K562 (cell line): ENCODE measurements around the gene SOX11. TPM values are rescaled to one million over a fixed set of nuclear protein-coding genes. Genes with fewer than 3 reads are reported as not detected.

Experiments
- ATAC-seq: fragments of 200-7000 bp; cut with Tn5 transposase; 3 replicates; pipeline ENCODE4 v1.9.1; 2020; ENCODE audit warnings: moderate library complexity
- BruUV-seq: library from RNA; stranded (reverse); fragments of 400-500 nt; replicated peaks from 2 replicates; lab custom pipeline; 2021; lab: Mats Ljungman, UMichigan
- CTCF ChIA-PET: fragments of 300-600 bp; formaldehyde crosslinking; extraction: SDS; loops from one replicate; lab custom pipeline; 2021; ENCODE audit warnings: low intra/inter-chr PET ratio; lab: Yijun Ruan, JAX
- POLR2A ChIA-PET: fragments of 300-600, 350-650 bp; sonication (Branson Sonifier 250); formaldehyde crosslinking; extraction: SDS; loops from one replicate; lab custom pipeline; 2021; ENCODE audit warnings: antibody characterized with exemption, inconsistent platforms; lab: Yijun Ruan, JAX
- DNase-seq, 4 experiments: peaks; one replicate each; pipeline versions ENCODE4 v3.0.0 to v3.0.0-alpha.2; 2011 to 2018; ENCODE audit warnings: low spot score in 3 of 4, mixed read lengths in 3 of 4; ENCODE audit errors: extremely low read depth in 1 of 4
- FAIRE-seq: peaks from 2 replicates; lab custom pipeline; 2011; peaks lifted over from hg19 to GRCh38; lab: Jason Lieb, UNC
- H2AFZ ChIP-seq: 2 replicates; pipeline ENCODE4 v1.6.0; 2011; ENCODE audit warnings: low read depth, low read length, control low read depth, inconsistent platforms
- H3K27ac ChIP-seq: fragments of 200-600 bp; 3 replicates; pipeline ENCODE4 v1.8.0; 2011; ENCODE audit warnings: low read depth, mild to moderate bottlenecking, control low read depth, inconsistent platforms, low read length, moderate library complexity, mixed read lengths; ENCODE audit errors: extremely low read depth
- H3K27me3 ChIP-seq, 2 experiments: fragments of 300-600 bp in 1 of 2; 2 replicates in 1 of 2; 3 replicates in 1 of 2; pipeline versions ENCODE4 v1.6.0 to v1.8.0; 2011; ENCODE audit warnings: inconsistent platforms in 2 of 2, low read length in 2 of 2, mild to moderate bottlenecking in 1 of 2, mixed read lengths in 1 of 2, moderate library complexity in 1 of 2; ENCODE audit not compliant: control insufficient read depth in 2 of 2, insufficient read depth in 2 of 2
- H3K36me3 ChIP-seq: fragments of 300-600 bp; 3 replicates; pipeline ENCODE4 v1.8.0; 2011; ENCODE audit warnings: mild to moderate bottlenecking, low read length, inconsistent platforms; ENCODE audit not compliant: control insufficient read depth, insufficient read depth
- H3K4me1 ChIP-seq, 2 experiments: fragments of 200-600 bp in 1 of 2; replicated peaks in 1 of 2; 2 replicates in 1 of 2; 3 replicates in 1 of 2; pipeline versions ENCODE4 v1.5.1 to v1.8.0; 2011; ENCODE audit warnings: inconsistent platforms in 2 of 2, low read length in 2 of 2, mild to moderate bottlenecking in 1 of 2, mixed read lengths in 1 of 2, moderate library complexity in 1 of 2; ENCODE audit not compliant: control insufficient read depth in 2 of 2, insufficient read depth in 2 of 2
- H3K4me2 ChIP-seq: 2 replicates; pipeline ENCODE4 v1.6.1; 2011; ENCODE audit warnings: low read length, control low read depth, inconsistent platforms, mixed read lengths; ENCODE audit not compliant: insufficient read depth
- H3K4me3 ChIP-seq: fragments of 200-600 bp; sonication (generic), shearing (Covaris generic); 2 replicates; pipeline ENCODE4 v1.5.1; 2016; ENCODE audit warnings: control low read depth, inconsistent platforms
- H3K79me2 ChIP-seq: fragments of 200-600 bp; 3 replicates; pipeline ENCODE4 v1.8.0; 2011; ENCODE audit warnings: low read length, inconsistent platforms; ENCODE audit not compliant: control insufficient read depth, insufficient read depth
- H3K9ac ChIP-seq, 2 experiments: 2 replicates each; pipeline versions ENCODE4 v1.6.0 to v1.6.1; 2011; ENCODE audit warnings: low read depth in 2 of 2, low read length in 2 of 2, control low read depth in 1 of 2, inconsistent platforms in 1 of 2, mild to moderate bottlenecking in 1 of 2, mixed read lengths in 1 of 2; ENCODE audit not compliant: insufficient read depth in 1 of 2
- H3K9me1 ChIP-seq: one replicate; pipeline ENCODE4 v1.6.0; 2011; ENCODE audit warnings: inconsistent platforms, mild to moderate bottlenecking, low read length, moderate library complexity; ENCODE audit not compliant: control insufficient read depth, insufficient read depth
- H3K9me3 ChIP-seq: replicated peaks from 2 replicates; pipeline ENCODE4 v1.5.1; 2011; ENCODE audit warnings: low read depth, low read length, inconsistent platforms; ENCODE audit not compliant: control insufficient read depth, insufficient read depth
- H4K20me1 ChIP-seq: replicated peaks from 2 replicates; pipeline ENCODE4 v1.6.1; 2011; ENCODE audit warnings: low read length, inconsistent platforms, mixed read lengths; ENCODE audit not compliant: control insufficient read depth, insufficient read depth
- ARID3A ChIP-seq: IDR thresholded peaks from 2 replicates; pipeline ENCODE4 v1.6.1; 2012; ENCODE audit warnings: low read depth, low read length, improper control_type of control experiment, borderline replicate concordance
- FOXP1 ChIP-seq: sonication (generic); formaldehyde crosslinking; IDR thresholded peaks from 2 replicates; pipeline ENCODE4 v1.8.0; 2022; ENCODE audit warnings: mild to moderate bottlenecking, missing genetic modification reagents
- IFI16 ChIP-seq: fragments of 250-450 bp; sonication (Bioruptor Pico); IDR thresholded peaks from 2 replicates; pipeline ENCODE4 v2.1.2; 2022; ENCODE audit warnings: mild to moderate bottlenecking, inconsistent platforms
- MTA1 ChIP-seq: fragments of 450-650 bp; IDR thresholded peaks from 2 replicates; pipeline ENCODE4 v1.6.1; 2017; ENCODE audit warnings: borderline replicate concordance
- MXI1 ChIP-seq: IDR thresholded peaks from 2 replicates; pipeline ENCODE4 v1.6.1; 2011; ENCODE audit warnings: low read depth, mild to moderate bottlenecking, improper control_type of control experiment, low read length
- NFE2 ChIP-seq: IDR thresholded peaks from 2 replicates; pipeline ENCODE4 v1.6.1; 2014; ENCODE audit warnings: antibody characterized with exemption, low read depth
- NFIX ChIP-seq: fragments of 250-450 bp; sonication (Bioruptor Pico); IDR thresholded peaks from 2 replicates; pipeline ENCODE4 v1.4.0; 2020; ENCODE audit warnings: low read depth, mild to moderate bottlenecking, moderate library complexity
- NFRKB ChIP-seq: fragments of 450-650 bp; IDR thresholded peaks from 2 replicates; pipeline ENCODE4 v1.6.1; 2016; ENCODE audit warnings: low read depth
- PHTF2 ChIP-seq: fragments of 250-450 bp; sonication (Bioruptor Pico); IDR thresholded peaks from 2 replicates; pipeline ENCODE4 v1.5.0; 2021; ENCODE audit warnings: mild to moderate bottlenecking
- POLR2G ChIP-seq: fragments of 200-400 bp; formaldehyde crosslinking; IDR thresholded peaks from 2 replicates; pipeline ENCODE4 v1.6.1; 2017; ENCODE audit warnings: low read depth, mild to moderate bottlenecking, antibody characterized with exemption, low read length, moderate library complexity
- SLC30A9 ChIP-seq: fragments of 250-450 bp; sonication (Bioruptor Pico); IDR thresholded peaks from 2 replicates; pipeline ENCODE4 v1.8.0; 2022; ENCODE audit warnings: mild to moderate bottlenecking, moderate library complexity
- SMARCC2 ChIP-seq: fragments of 450-650 bp; IDR thresholded peaks from 2 replicates; pipeline ENCODE4 v1.6.1; 2017; ENCODE audit warnings: antibody characterized with exemption, moderate library complexity, mild to moderate bottlenecking, low read depth
- TEAD1 ChIP-seq, 2 experiments: fragments of 450-650 bp in 1 of 2; sonication (generic) in 1 of 2; formaldehyde crosslinking; IDR thresholded peaks; 2 replicates each; pipeline versions ENCODE4 v1.4.0 to v1.8.0; 2020 to 2022; ENCODE audit warnings: mild to moderate bottlenecking in 2 of 2, missing genetic modification reagents in 1 of 2
- ZC3H11A ChIP-seq: IDR thresholded peaks from 2 replicates; pipeline ENCODE4 v1.6.1; 2012; ENCODE audit warnings: low read depth, low read length, improper control_type of control experiment
- ZFPM2 ChIP-seq: fragments of 250-450 bp; sonication (Bioruptor Pico); IDR thresholded peaks from 2 replicates; pipeline ENCODE4 v1.5.1; 2022; ENCODE audit warnings: mild to moderate bottlenecking
- ZNF274 ChIP-seq: IDR thresholded peaks from 2 replicates; pipeline ENCODE4 v1.6.1; 2011; ENCODE audit warnings: low read depth, mild to moderate bottlenecking, low read length, moderate library complexity, borderline replicate concordance
- ZNF764 ChIP-seq: fragments of 250-450 bp; sonication (Bioruptor Pico); IDR thresholded peaks from 2 replicates; pipeline ENCODE4 v1.4.0; 2020; ENCODE audit warnings: low read depth, mild to moderate bottlenecking, moderate library complexity
- WGBS: fragments of 100-300 bp; shearing (Covaris generic); methylation state at CpG from one replicate; pipeline ENCODE4 v1.1.6; 2016; ENCODE audit warnings: low coverage, mixed read lengths; ENCODE audit not compliant: insufficient coverage; ENCODE audit errors: missing lambda C conversion rate; 5-methylcytosine and 5-hydroxymethylcytosine counted together
- in situ Hi-C: fragments of 300-500 bp; cut with MboI; formaldehyde crosslinking; loops from 4 replicates; pipeline ENCODE4 v1.15.0; 2018; ENCODE audit warnings: inconsistent platforms, mixed read lengths
- intact Hi-C: fragments of 100-400 bp; cut with micrococcal nuclease; formaldehyde crosslinking; loops from 2 replicates; pipeline ENCODE4 v1.14.2; 2022
- polyA plus RNA-seq, 8 experiments: library from polyadenylated mRNA; depleted of rRNA in 4 of 8; stranded (reverse) in 5 of 8; unstranded in 3 of 8; fragments of >200 nt; fragmentation: Nextera tagmentation in 2 of 8; fragmentation: Illumina TruSeq in 1 of 8; extraction: Ambion mirVana in 2 of 8; extraction: Trizol in 1 of 8; gene quantifications; 2 replicates each; pipeline versions ENCODE4 v1.2.1 to v1.2.3, GENCODE V29; 2011 to 2014; ENCODE audit warnings: inconsistent platforms in 1 of 8, missing spikeins in 1 of 8
- total RNA-seq, 7 experiments: library from RNA; depleted of rRNA in 6 of 7; stranded (reverse); fragments of >200 nt in 6 of 7; fragmentation: Illumina TruSeq in 2 of 7; extraction: Trizol in 2 of 7; gene quantifications; 2 replicates each; pipeline versions ENCODE4 v1.2.1 to v1.2.3, GENCODE V29; 2011 to 2021; ENCODE audit warnings: low replicate concordance in 1 of 7

Gene SOX11
- total and polyA plus RNA-seq, 9 of the 15 experiments (the other 6 are each of a cell fraction or from before 2014, with no cell fraction given) = 0.02 TPM; not detected in 8

GRCh38 chr2:5725794-5726463 lies 33.7 kb downstream of the SOX11 start:
- in situ Hi-C loops (no loop called here), intact Hi-C loops (no loop called here)
- ATAC-seq (no peak), FAIRE-seq (no peak), DNase-seq (no peak)
- Histone ChIP-seq H3K9me1 (no peaks in the 10 kb centered on the region), H3K27ac (no peak overlapping the region), H3K4me1 (no peaks in the 10 kb centered on the region), H3K27me3 (no peaks in the 10 kb centered on the region), H3K4me3 (no peak overlapping the region), H3K9ac (no peak overlapping the region), H3K36me3 (no peaks in the 10 kb centered on the region), H4K20me1 (no peaks in the 10 kb centered on the region), H2AFZ (no peak overlapping the region), H3K79me2 (no peaks in the 10 kb centered on the region), H3K9me3 (no peaks in the 10 kb centered on the region), H3K4me2 (no peak overlapping the region)
- no TSS peak for BruUV-seq
- POLR2A ChIA-PET = interaction anchor here (0.7 kb wide), 1 partner anchor 1304 kb away, joined by 4 read pairs; no protein-coding TSS in a partner anchor
- CTCF ChIA-PET = no interaction called here
- TF ChIP-seq ZC3H11A (no peak), POLR2G (no peak), MTA1 (no peak), ZNF274 (no peak), NFRKB (no peak), FOXP1 (CRISPR knock-in tag) (no peak), TEAD1 (CRISPR knock-in tag; IDR thresholded peaks at IDR 0.05) (no peak), MXI1 (no peak), ARID3A (no peak), SMARCC2 (no peak), SLC30A9 (CRISPR knock-in tag) (no peak), NFE2 (no peak), ZFPM2 (no peak), PHTF2 (no peak), ZNF764 (CRISPR knock-in tag) (no peak), IFI16 (no peak), NFIX (CRISPR knock-in tag) (no peak)
- WGBS = 3% methylated on average over 16 of the region's 23 CpGs
